ENCODE measurements around the gene PLCH1.

GRCh38 chr3:155617346-155617925, 127.4 kb downstream of the PLCH1 start:
- TF ChIP-seq EZH2phosphoT487 (IDR thresholded peaks at IDR 0.05; ENCODE audit: borderline replicate concordance, low read length): no peak
- no peak for TF ChIP-seq EZH2 (IDR thresholded peaks at IDR 0.05; ENCODE audit: low read length, unreplicated experiment)
